NOMO-1 treated with dmso at 0.1 percent for 144 hours (cell line): ENCODE measurements around the gene ANAPC16.
A peak's percentile ranks its signal among the peaks of the same experiment; 100 is the strongest.
"Not testable (repeated sequence)": the region's sequence is repeated elsewhere in the genome, so short reads cannot be mapped to it uniquely, and the experiment has no call there.

ENCODE experiments used
- DNase-seq: peaks from one replicate; lab custom pipeline; 2025; ENCODE audit not compliant: unreplicated experiment; lab: John Stamatoyannopoulos, UW

ANAPC16 gene

GRCh38 chr10:72242675-72243074, 26.9 kb downstream of the ANAPC16 start:
- no peak for DNase-seq

- no peak for DNase-seq
These were observed 28.1 kb downstream of the ANAPC16 start for GRCh38 chr10:72243822-72244437.

- no peak for DNase-seq
These were observed 28.8 kb downstream of the ANAPC16 start for GRCh38 chr10:72244573-72245038.

GRCh38 chr10:72245949-72246525, 30.2 kb downstream of the ANAPC16 start:
- DNase-seq, result no peak

GRCh38 chr10:72248468-72249151, 32.8 kb downstream of the ANAPC16 start:
- peak; percentile 77 for DNase-seq

- DNase-seq, result not testable (repeated sequence)
These were observed 33.5 kb downstream of the ANAPC16 start for GRCh38 chr10:72249176-72249862.

- no peak for DNase-seq
These were observed 34.9 kb downstream of the ANAPC16 start for GRCh38 chr10:72250666-72251065.

- no peak for DNase-seq
These were observed 35.8 kb downstream of the ANAPC16 start for GRCh38 chr10:72251635-72252034.

GRCh38 chr10:72252972-72253371, 37.2 kb downstream of the ANAPC16 start:
- DNase-seq, result no peak

GRCh38 chr10:72253578-72253977, 37.8 kb downstream of the ANAPC16 start:
- no peak for DNase-seq

GRCh38 chr10:72254813-72255568, 39.2 kb downstream of the ANAPC16 start:
- peak; percentile 73 for DNase-seq

GRCh38 chr10:72255977-72256729, 40.3 kb downstream of the ANAPC16 start:
- no peak for DNase-seq

- DNase-seq, result peak; percentile 45
These were observed 41.5 kb downstream of the ANAPC16 start for GRCh38 chr10:72257051-72257892.

GRCh38 chr10:72258617-72259016, 42.8 kb downstream of the ANAPC16 start:
- no peak for DNase-seq

- DNase-seq, result no peak
These were observed 43.9 kb downstream of the ANAPC16 start for GRCh38 chr10:72259491-72260238.

GRCh38 chr10:72260239-72260975, 44.6 kb downstream of the ANAPC16 start:
- peak; percentile 38 for DNase-seq

GRCh38 chr10:72260976-72261783, 45.4 kb downstream of the ANAPC16 start:
- DNase-seq, result no peak
